GM19324 (cell line): ENCODE measurements around the gene TATDN2.

Experiments
- ATAC-seq: cut with Tn5 transposase; IDR thresholded peaks from one replicate; pipeline ENCODE4 v1.9.1; 2021; ENCODE audit warnings: mild to moderate bottlenecking, moderate library complexity; ENCODE audit not compliant: unreplicated experiment, low FRiP score

Gene TATDN2, protein sequence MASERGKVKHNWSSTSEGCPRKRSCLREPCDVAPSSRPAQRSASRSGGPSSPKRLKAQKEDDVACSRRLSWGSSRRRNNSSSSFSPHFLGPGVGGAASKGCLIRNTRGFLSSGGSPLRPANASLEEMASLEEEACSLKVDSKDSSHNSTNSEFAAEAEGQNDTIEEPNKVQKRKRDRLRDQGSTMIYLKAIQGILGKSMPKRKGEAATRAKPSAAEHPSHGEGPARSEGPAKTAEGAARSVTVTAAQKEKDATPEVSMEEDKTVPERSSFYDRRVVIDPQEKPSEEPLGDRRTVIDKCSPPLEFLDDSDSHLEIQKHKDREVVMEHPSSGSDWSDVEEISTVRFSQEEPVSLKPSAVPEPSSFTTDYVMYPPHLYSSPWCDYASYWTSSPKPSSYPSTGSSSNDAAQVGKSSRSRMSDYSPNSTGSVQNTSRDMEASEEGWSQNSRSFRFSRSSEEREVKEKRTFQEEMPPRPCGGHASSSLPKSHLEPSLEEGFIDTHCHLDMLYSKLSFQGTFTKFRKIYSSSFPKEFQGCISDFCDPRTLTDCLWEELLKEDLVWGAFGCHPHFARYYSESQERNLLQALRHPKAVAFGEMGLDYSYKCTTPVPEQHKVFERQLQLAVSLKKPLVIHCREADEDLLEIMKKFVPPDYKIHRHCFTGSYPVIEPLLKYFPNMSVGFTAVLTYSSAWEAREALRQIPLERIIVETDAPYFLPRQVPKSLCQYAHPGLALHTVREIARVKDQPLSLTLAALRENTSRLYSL

DNA sequence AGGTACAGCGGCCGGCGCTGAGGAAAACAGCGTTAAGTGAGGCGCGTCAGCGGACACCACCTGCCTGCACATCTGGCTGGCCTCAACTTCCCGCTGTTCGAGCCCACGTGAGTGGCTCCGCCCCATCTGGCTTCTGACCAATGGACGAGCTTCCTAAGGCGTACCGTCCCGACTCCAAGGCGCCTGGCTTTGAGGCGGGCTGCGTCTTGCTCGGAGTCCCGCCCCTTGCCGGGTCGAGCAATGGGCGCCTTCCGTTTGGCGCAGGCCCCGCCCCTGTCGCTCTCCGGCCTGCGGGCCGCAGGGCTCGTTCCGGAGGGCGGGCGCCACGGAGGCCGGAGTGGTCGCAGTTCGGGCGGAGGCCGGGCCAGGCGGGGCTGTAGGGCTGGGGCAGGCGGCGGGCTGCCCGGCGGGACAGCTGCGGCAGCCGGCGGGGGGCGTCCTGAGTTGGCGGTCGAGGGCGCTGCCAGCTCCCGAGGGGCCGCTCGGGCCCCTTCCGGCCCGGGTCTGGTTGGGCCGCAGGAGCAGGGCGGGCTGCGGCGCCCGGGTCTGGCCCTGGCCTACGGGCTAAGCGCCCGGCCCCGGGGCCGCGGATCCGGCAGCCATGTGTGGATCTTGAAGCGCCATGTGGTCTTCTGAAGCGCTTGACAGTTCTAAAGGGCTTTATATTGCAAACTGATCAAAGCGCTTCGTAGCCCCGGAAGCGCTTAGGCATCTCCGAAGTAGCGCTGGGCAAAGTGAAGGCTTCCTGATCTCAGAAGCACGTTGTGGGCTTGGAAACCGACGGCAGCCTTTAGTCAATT is at the start of gene TATDN2:
TSS of gene TATDN2 (plus strand) at position 276 of the 800 bp plus-strand sequence. CDS start 742 bp downstream, outside the sequence.
- peak; percentile 96 for ATAC-seq

DNA sequence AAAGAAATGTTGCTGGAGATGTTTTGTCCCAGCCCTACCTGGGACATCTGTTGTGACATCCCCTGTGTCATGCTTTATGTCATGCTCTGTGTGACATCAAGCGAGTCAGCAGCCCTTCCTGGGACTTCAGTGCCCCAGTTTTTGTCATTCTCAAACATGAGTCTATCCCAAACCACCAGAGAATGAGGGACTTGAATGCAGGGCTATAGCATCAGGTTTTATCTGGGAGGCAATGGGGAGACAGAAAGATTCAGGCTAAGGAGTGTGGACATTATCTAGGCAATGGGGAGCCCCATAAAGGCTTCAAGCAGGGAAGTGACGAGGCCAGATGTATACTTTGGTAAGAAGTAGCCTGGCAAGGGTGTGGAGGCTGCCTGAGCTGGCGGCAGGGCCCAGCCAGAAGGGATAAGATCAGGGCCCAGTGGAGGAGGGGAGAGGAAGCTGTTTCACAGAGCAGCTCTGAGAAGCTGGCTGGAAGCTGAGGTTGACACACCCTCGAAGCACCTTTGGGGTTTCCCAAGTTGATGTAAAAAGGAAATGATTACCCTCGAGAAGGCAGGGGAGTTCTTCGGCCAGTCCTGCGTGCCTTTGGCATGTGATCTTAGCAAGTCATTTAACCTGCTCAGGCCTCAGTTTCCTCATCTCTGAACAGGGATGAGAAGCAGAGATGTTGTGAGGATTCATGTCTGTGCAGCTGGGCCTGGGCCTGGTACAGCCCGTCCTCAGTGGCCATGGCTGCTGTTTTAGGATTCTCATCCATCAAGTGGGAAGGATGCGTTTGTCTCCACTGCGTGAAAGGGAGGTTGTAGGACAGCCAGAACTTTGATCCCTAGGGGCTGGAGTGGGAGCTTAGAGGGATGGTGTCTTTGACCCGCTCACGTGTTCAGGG is 49.3 kb upstream of the TATDN2 start:
- ATAC-seq: peak; percentile 71

DNA sequence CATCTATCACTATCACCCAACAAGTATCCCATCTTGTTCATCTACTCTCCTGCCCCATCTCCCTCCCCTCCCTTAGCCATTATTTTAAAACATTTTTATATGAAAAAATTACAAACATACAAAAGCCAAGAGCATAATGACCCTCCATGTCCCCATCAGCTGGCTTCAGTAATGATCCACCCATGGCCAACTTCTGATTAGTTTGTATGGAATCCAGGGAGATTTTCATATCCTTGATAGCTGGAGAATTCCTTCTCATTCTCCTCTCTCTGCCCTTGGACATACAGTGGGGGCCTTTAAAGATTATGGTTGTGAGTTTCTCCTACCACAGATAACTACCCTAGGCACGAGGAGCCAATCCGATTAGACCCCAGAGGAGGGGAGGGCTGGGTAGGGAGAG is 43.3 kb upstream of the TATDN2 start:
- ATAC-seq: no peak

DNA sequence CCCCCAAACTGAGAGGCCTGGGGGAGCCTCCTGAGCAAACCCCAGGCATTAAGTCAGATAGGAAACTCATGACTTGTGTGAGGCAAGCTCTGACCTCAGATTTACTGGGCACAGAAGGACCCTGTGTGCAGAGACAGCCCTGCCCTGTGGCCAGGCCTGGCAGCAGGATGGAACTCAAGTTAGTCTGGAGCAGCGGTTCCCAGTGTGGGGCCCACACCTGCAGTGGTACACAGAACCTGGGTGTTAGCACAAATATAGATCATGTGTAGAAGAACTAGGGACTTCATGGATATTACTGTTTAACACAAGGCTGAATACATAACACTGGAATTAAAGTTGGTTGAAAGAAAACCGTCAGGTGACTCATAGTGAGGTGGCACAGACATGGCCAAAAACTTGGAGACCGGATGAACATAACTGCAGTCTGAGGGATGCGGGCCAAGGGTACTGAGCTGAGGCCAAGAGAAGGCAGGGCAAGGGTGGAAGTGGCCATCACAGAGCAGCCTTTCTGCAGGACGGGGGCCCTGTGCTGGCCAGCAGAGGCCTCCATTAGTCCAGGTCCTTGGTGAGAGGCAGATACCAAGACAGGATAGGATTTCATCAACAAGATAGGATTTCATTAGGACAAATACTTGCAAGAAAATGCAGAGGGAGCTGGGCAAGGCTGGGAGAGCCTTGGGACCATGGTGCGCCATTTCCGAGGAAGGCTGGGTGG is 42.7 kb upstream of the TATDN2 start:
- no peak for ATAC-seq

DNA sequence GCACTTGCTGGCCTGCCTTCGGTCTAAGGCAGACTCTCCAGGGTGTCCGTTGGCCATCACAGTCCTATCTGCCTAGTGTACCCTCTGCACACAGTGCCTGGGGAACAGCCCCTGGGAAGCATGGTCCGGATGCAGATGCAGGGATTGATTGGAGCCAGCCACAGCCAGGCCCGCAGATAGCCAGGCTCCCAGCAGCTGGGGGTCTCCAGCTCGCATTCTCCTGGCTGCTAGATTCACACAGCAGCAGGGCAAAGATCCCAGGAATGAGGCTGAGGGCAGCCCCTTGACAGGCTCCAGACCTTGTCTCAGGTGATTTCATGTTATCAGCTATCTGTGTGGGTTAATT is 42.1 kb upstream of the TATDN2 start:
- ATAC-seq: no peak

DNA sequence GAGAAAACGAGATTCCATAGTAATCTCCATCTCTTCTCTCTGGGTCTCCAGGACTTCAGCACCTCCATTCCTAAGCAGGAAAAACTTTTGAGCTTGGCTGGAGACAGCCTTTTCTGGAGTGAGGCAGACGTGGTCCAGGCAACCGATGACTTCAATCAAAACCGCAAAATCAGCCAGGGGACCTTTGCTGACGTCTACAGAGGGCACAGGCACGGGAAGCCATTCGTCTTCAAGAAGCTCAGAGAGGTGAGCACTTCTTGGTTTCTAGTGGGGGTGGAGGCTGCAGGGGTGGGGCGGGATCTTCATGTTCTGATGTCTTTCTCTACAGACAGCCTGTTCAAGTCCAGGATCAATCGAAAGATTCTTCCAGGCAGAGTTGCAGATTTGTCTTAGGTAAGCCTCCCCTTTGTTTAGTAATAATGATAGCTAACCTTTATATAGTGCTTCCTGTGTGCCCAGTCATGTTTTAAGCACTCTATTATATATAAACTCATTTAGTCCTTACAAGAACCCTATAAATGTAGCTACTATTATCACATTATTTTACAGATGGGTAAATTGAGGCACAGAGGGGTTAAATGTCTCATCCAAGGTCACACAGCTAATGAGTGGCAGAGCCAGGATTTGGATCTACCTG is 35.0 kb upstream of the TATDN2 start:
- ATAC-seq: no peak

DNA sequence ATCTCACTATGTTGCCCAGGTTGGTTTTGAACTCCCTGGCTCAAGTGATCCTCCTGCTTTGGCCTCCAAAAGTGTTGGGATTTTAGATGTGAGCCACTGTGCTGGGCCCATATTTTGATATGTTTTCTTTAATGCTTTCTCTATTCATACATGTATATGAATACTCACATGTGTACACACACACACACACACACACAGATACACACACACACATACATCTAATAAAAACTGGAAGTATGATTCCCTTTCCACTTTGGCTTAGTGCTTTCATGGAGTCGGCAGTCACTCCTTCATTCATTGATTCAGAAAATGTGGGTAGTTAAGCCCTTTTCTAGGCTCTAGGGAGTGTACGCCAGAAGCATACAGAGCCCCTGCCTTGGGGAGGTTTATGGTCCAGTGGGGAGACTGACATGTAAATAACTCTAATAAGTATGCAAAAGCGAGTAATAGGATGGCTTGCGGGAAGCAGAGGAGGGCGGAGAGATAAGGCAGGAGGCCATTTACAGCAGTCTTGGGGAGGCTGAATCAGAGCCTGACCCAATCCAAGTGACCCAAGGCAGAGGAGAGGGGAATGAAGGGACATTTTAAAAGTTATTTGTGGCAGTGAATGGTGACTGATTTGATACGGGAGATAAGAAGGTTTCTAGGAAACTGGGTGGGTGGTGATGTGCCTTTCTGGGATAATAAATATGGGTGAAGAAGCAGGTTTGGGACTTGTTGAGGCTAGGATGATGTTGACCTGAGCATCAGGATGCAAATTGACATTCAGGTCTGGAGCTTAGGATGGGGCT is 32.5 kb upstream of the TATDN2 start:
- ATAC-seq: no peak

DNA sequence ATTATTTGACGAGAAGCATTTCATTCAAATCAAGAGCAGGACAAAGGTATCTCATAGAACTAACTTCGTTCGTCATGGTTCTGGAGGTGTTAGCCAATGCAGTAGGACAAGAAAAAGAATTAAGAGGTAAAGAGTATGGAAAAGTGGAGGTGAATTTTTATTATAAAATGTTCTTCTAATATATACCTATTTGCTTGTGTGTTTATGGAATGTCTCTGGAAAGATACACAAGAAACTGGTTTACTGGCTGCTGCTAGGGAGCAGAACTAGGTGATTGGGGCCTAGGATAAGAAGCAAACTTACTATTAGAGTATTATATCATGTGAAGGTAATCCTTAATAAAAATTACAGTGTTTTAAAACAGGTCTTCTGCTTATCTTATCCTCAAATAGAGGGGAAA is 30.9 kb upstream of the TATDN2 start:
- ATAC-seq: no peak

GRCh38 chr3:10219737-10220136 is 28.5 kb upstream of the TATDN2 start:
- no peak for ATAC-seq

DNA sequence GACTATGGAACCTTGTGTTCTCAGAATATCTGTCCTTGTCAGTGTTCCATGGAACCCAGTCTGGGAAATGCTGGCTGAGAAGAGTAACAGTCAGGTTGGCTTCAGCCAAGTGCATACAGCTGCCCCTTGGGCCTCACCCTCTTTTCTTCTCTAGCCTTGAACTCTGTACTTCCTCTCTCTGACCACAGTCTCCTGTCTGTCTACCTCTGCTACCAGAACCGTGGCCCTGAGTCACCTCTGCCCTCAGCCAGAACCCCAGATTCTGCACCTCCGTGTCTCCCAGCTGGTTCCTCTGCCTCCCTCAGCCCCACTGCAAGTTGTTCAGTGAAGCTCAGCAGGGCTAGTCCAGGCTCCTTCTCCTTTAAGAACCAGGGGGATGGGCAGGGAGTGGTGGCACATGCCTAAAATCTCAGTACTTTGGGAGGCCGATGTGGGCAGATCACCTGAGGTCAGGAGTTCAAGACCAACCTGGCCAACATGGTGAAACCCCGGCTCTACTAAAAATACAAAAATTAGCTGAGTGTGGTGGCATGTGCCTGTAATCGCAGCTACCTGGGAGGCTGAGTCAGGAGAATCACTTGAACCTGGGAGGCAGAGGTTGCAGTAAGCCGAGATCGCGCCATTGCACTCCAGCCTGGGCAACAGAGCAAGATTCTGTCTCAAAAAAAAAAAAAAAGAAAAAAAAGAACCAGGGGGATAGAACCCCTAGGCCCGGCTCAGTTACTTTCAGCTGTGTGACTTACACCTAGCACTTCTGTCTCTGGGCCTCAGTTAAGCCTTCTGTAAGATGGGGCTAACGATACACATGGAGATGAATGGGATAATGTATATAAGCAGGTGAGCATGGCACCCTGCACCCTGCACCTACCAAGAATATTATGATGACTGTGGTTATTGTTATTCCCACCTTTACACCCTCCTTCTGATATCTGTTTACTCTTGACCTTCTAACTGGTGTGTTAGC is 24.3 kb upstream of the TATDN2 start:
- ATAC-seq: peak; percentile 66

GRCh38 chr3:10224794-10225665 is 23.2 kb upstream of the TATDN2 start:
- peak; percentile 30 for ATAC-seq

DNA sequence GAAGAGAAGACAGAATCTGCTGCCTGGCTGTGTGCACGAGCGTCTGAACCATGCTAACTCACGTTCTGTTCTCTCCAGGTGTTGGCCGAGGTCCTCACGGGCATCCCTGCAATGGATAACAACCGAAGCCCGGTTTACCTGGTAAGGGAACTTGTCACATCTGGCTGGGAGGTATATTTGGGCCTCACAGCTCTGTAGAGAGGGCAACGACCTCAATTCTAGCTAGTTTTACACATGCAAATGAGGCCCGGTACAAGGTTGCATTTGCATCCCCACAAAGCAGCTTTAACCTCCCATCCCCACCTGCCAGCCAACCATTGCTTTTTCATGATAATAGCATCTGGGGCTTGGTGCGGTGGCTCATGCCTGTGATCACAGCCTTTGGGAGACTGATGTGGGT is 22.0 kb upstream of the TATDN2 start:
- ATAC-seq: peak; percentile 35

GRCh38 chr3:10228248-10228950 is 19.9 kb upstream of the TATDN2 start:
- no peak for ATAC-seq

GRCh38 chr3:10229576-10229975 is 18.7 kb upstream of the TATDN2 start:
- no peak for ATAC-seq

- no peak for ATAC-seq
Measured at GRCh38 chr3:10232137-10232536, 16.1 kb upstream of the TATDN2 start.

DNA sequence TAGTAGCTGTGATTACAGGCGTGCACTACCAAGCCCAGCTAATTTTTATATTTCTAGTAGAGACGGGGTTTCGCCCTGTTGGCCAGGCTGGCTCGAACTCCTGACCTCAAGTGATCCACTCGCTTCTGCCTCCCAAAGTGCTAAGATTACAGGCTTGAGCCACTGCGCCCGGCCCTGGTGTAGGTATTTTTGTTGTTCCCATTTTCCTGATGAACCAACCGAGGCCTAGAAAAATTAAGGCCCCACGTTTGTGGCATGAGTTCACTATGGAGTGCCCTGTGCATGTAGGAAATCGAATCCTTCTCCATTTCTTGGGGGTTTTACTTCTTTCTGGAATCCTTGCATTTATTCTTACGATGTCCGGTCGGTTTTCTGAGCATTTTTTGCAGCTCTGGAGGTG is 14.3 kb upstream of the TATDN2 start:
- ATAC-seq: no peak
